HCT116 (cell line): ENCODE results near the gene RIMS4. TPM values are rescaled to one million over a fixed set of nuclear protein-coding genes. Genes with fewer than 3 reads are reported as not detected.

Experiments used
- ATAC-seq: fragments of 200-7000 bp; cut with Tn5 transposase; 2 replicates; pipeline ENCODE4 v1.9.1; 2020; ENCODE audit warnings: mild to moderate bottlenecking, moderate library complexity
- BruUV-seq: library from RNA; stranded (reverse); fragments of 400-500 nt; replicated peaks from 2 replicates; lab custom pipeline; 2021; lab: Mats Ljungman, UMichigan
- CTCF ChIA-PET: fragments of 300-600 bp; sonication (Branson Sonifier 250); formaldehyde crosslinking; loops from one replicate; lab custom pipeline; 2021; ENCODE audit warnings: antibody characterized with exemption; lab: Charles Lee
- POLR2A ChIA-PET: fragments of 300-600, 350-600 bp; sonication (Branson Sonifier 250); formaldehyde crosslinking; loops from one replicate; lab custom pipeline; 2021; ENCODE audit warnings: antibody characterized with exemption; lab: Charles Lee
- RAD21 ChIA-PET, 2 experiments: fragments of 300-600 bp; sonication (Branson Sonifier 250); formaldehyde crosslinking; loops; one replicate each; lab custom pipeline; 2023; ENCODE audit warnings: low total read pairs in 2 of 2; ENCODE audit not compliant: uncharacterized antibody in 2 of 2, unreplicated experiment in 2 of 2, low non-redundant PET in 1 of 2; lab: Charles Lee
- DNase-seq: peaks from one replicate; pipeline ENCODE4 v3.0.0-alpha.2; 2010; ENCODE audit warnings: low read depth, low spot score
- H2AFZ ChIP-seq: fragments of 200-600 bp; shearing (Covaris generic), sonication (generic); 2 replicates; pipeline ENCODE4 v1.6.1; 2017; ENCODE audit warnings: low read depth, mixed run types, mixed read lengths, antibody characterized with exemption, low read length; ENCODE audit not compliant: poor library complexity, severe bottlenecking
- H3K27ac ChIP-seq: 2 replicates; pipeline ENCODE4 v1.5.1; 2012; ENCODE audit warnings: low read depth, low read length
- H3K27me3 ChIP-seq: fragments of 200-600 bp; sonication (generic); 2 replicates; pipeline ENCODE4 v1.6.1; 2016; ENCODE audit warnings: mixed run types, low read length, mixed read lengths; ENCODE audit not compliant: insufficient read depth
- H3K36me3 ChIP-seq, 2 experiments: fragments of 200-500 bp in 1 of 2; fragments of 200-600 bp in 1 of 2; sonication (Bioruptor generic) in 1 of 2; sonication (generic) in 1 of 2; 2 replicates each; pipeline versions ENCODE4 v1.5.1 to v1.6.1; 2014 to 2016; ENCODE audit warnings: low read length in 2 of 2, inconsistent platforms in 1 of 2, mixed read lengths in 1 of 2, mixed run types in 1 of 2; ENCODE audit not compliant: insufficient read depth in 2 of 2, control insufficient read depth in 1 of 2
- H3K4me1 ChIP-seq, 2 experiments: fragments of 200-600 bp in 1 of 2; sonication (generic) in 1 of 2; 2 replicates each; pipeline versions ENCODE4 v1.5.1 to v1.6.1; 2012 to 2017; ENCODE audit warnings: low read length in 2 of 2, inconsistent platforms in 1 of 2, mild to moderate bottlenecking in 1 of 2, mixed read lengths in 1 of 2, mixed run types in 1 of 2, moderate library complexity in 1 of 2; ENCODE audit not compliant: insufficient read depth in 2 of 2, control insufficient read depth in 1 of 2
- H3K4me2 ChIP-seq: fragments of 200-600 bp; sonication (generic); 2 replicates; pipeline ENCODE4 v1.6.1; 2017; ENCODE audit warnings: mixed run types, low read length, mixed read lengths
- H3K4me3 ChIP-seq, 2 experiments: fragments of 200-600 bp in 1 of 2; sonication (generic) in 1 of 2; replicated peaks in 1 of 2; 2 replicates each; pipeline ENCODE4 v1.5.1; 2011 to 2016; ENCODE audit warnings: low read length in 2 of 2, control low read depth in 1 of 2, low read depth in 1 of 2, mild to moderate bottlenecking in 1 of 2, mixed read lengths in 1 of 2, mixed run types in 1 of 2
- H3K79me2 ChIP-seq: fragments of 200-600 bp; sonication (generic); 2 replicates; pipeline ENCODE4 v1.6.1; 2017; ENCODE audit warnings: mild to moderate bottlenecking, mixed run types, low read length, moderate library complexity, mixed read lengths; ENCODE audit not compliant: insufficient read depth
- H3K9ac ChIP-seq: fragments of 200-600 bp; sonication (generic); 2 replicates; pipeline ENCODE4 v1.6.1; 2016; ENCODE audit warnings: low read length, mixed read lengths
- H3K9me2 ChIP-seq: fragments of 200-600 bp; sonication (generic), shearing (Covaris generic); 2 replicates; pipeline ENCODE4 v1.6.1; 2017; ENCODE audit warnings: mixed run types, mild to moderate bottlenecking, moderate library complexity; ENCODE audit not compliant: insufficient read depth
- H3K9me3 ChIP-seq, 2 experiments: fragments of 200-500 bp in 1 of 2; fragments of 200-600 bp in 1 of 2; sonication (Bioruptor generic) in 1 of 2; sonication (generic) in 1 of 2; 2 replicates each; pipeline ENCODE4 v1.6.1; 2014 to 2017; ENCODE audit warnings: low read length in 2 of 2, mixed read lengths in 2 of 2, inconsistent platforms in 1 of 2, low read depth in 1 of 2, mild to moderate bottlenecking in 1 of 2, mixed run types in 1 of 2, moderate library complexity in 1 of 2; ENCODE audit not compliant: control insufficient read depth in 1 of 2, insufficient read depth in 1 of 2
- H4K20me1 ChIP-seq: fragments of 200-600 bp; sonication (generic), shearing (Covaris generic); 2 replicates; pipeline ENCODE4 v1.6.1; 2017; ENCODE audit warnings: mixed run types, mild to moderate bottlenecking, moderate library complexity; ENCODE audit not compliant: insufficient read depth
- CTCF ChIP-seq, 3 experiments: fragments of 200-600 bp in 1 of 3; sonication (generic) in 1 of 3; IDR thresholded peaks in 2 of 3; conservative IDR thresholded peaks in 1 of 3; 2 replicates each; pipeline ENCODE4 v1.5.1; 2012 to 2017; ENCODE audit warnings: low read depth in 2 of 3, low read length in 2 of 3, antibody characterized with exemption in 1 of 3, borderline replicate concordance in 1 of 3, control low read depth in 1 of 3, mild to moderate bottlenecking in 1 of 3, mixed read lengths in 1 of 3, mixed run types in 1 of 3, moderate library complexity in 1 of 3; ENCODE audit not compliant: insufficient read depth in 1 of 3
- EGR1 ChIP-seq: IDR thresholded peaks from 2 replicates; pipeline ENCODE4 v1.6.1; 2012; ENCODE audit warnings: low read depth
- EZH2 ChIP-seq: fragments of 200-600 bp; sonication (generic); IDR thresholded peaks from 2 replicates; pipeline ENCODE4 v1.6.1; 2017; ENCODE audit warnings: antibody characterized with exemption, mixed run types
- EZH2phosphoT487 ChIP-seq: fragments of 200-600 bp; IDR thresholded peaks from 2 replicates; pipeline ENCODE4 v1.6.1; 2018; ENCODE audit warnings: antibody characterized with exemption, borderline replicate concordance
- FOSL1 ChIP-seq: IDR thresholded peaks from 2 replicates; pipeline ENCODE4 v1.6.1; 2012; ENCODE audit warnings: low read depth
- POLR2AphosphoS5 ChIP-seq: IDR thresholded peaks from 2 replicates; pipeline ENCODE4 v1.6.1; 2011; ENCODE audit warnings: mild to moderate bottlenecking, low read depth, low read length, moderate library complexity
- RAD21 ChIP-seq: IDR thresholded peaks from 2 replicates; pipeline ENCODE4 v1.6.1; 2012; ENCODE audit warnings: low read depth, mild to moderate bottlenecking
- REST ChIP-seq: IDR thresholded peaks from 2 replicates; pipeline ENCODE4 v1.6.1; 2012; ENCODE audit warnings: low read depth
- SIN3A ChIP-seq: IDR thresholded peaks from 2 replicates; pipeline ENCODE4 v1.6.1; 2012; ENCODE audit warnings: low read depth
- SRF ChIP-seq: IDR thresholded peaks from 2 replicates; pipeline ENCODE4 v1.6.1; 2012; ENCODE audit warnings: low read depth
- TCF7L2 ChIP-seq: IDR thresholded peaks from 2 replicates; pipeline ENCODE4 v1.7.0; 2011; ENCODE audit warnings: borderline replicate concordance, inconsistent platforms; ENCODE audit not compliant: insufficient read depth, insufficient read length; ENCODE audit errors: extremely low read depth
- ZFX ChIP-seq: fragments of 450-650 bp; IDR thresholded peaks from 2 replicates; pipeline ENCODE4 v1.6.1; 2017
- intact Hi-C: fragments of 100-400 bp; cut with micrococcal nuclease; formaldehyde crosslinking; loops from 2 replicates; pipeline ENCODE4 v1.10.0; 2022
- total RNA-seq: library from RNA; stranded (reverse); gene quantifications from one replicate; pipeline ENCODE4 v1.2.1, GENCODE V29; 2021; ENCODE audit not compliant: unreplicated experiment

RIMS4 gene
- total RNA-seq, 1 experiment from 2014 or later: 0.05 TPM

- no TSS peak for BruUV-seq
- H3K27ac ChIP-seq: no peak overlapping the region
- H3K9me3 ChIP-seq: no peaks in the 10 kb centered on the region
- RAD21 ChIA-PET: no interaction called here
- H3K4me1 ChIP-seq: no peaks in the 10 kb centered on the region
- TF ChIP-seq TCF7L2 (no peak), RAD21 (no peak), CTCF (IDR thresholded peaks at IDR 0.05 in 2 of 3, conservative IDR thresholded peaks at IDR 0.05 in 1 of 3; ENCODE audit: borderline replicate concordance in 1 of 3, insufficient read depth in 1 of 3, low read depth in 2 of 3, low read length in 2 of 3) (no peak), POLR2AphosphoS5 (no peak), EZH2 (no peak), EGR1 (no peak), FOSL1 (no peak), SIN3A (no peak), ZFX (no peak), SRF (no peak)
- no peaks in the 10 kb centered on the region for H3K9me2 ChIP-seq
- H3K36me3 ChIP-seq: no peaks in the 10 kb centered on the region
- intact Hi-C loops: no loop called here
- H3K79me2 ChIP-seq: no peaks in the 10 kb centered on the region
- ATAC-seq (no peak), DNase-seq (no peak)
- peaks cover 26% of the 10 kb centered on the region; the same call in 1 of the 2 replicates for H3K27me3 ChIP-seq
- no peak overlapping the region for H3K9ac ChIP-seq
- no peaks in the 10 kb centered on the region for H4K20me1 ChIP-seq
- POLR2A ChIA-PET: no interaction called here
- H2AFZ ChIP-seq: no peak overlapping the region
- H3K4me3 ChIP-seq: no peak overlapping the region
- H3K4me2 ChIP-seq: no peak overlapping the region
- CTCF ChIA-PET: no interaction called here
These were observed 30.5 kb upstream of the RIMS4 start for GRCh38 chr20:44840826-44841225.

GRCh38 chr20:44839481-44839880 is 29.1 kb upstream of the RIMS4 start:
- no peak overlapping the region for H3K4me2 ChIP-seq
- ATAC-seq (no peak), DNase-seq (no peak)
- CTCF ChIA-PET: no interaction called here
- no peaks in the 10 kb centered on the region for H3K4me1 ChIP-seq
- H2AFZ ChIP-seq: no peak overlapping the region
- intact Hi-C loops: no loop called here
- no peak overlapping the region for H3K4me3 ChIP-seq
- RAD21 ChIA-PET: no interaction called here
- no peaks in the 10 kb centered on the region for H3K9me2 ChIP-seq
- POLR2A ChIA-PET: no interaction called here
- TF ChIP-seq REST: no peak
- TF ChIP-seq SIN3A: no peak
- TF ChIP-seq EZH2phosphoT487: no peak
- peaks cover 26% of the 10 kb centered on the region; the same call in 1 of the 2 replicates for H3K27me3 ChIP-seq
- no peak overlapping the region for H3K9ac ChIP-seq
- H4K20me1 ChIP-seq: no peaks in the 10 kb centered on the region
- no peaks in the 10 kb centered on the region for H3K9me3 ChIP-seq
- no peak overlapping the region for H3K27ac ChIP-seq
- H3K36me3 ChIP-seq: no peaks in the 10 kb centered on the region
- no TSS peak for BruUV-seq
- no peaks in the 10 kb centered on the region for H3K79me2 ChIP-seq
